Uterus (tissue), 2 donors: ENCODE results near the gene ZMYND15.

Source experiments
- CTCF ChIP-seq, 4 experiments: fragments of 200-600 bp in 2 of 4; fragments of 450-650 bp in 2 of 4; sonication (generic) in 2 of 4; IDR thresholded peaks; one replicate each; pipeline ENCODE4 v1.5.1; 2016 to 2019; ENCODE audit warnings: antibody characterized with exemption in 4 of 4, mild to moderate bottlenecking in 2 of 4, moderate library complexity in 1 of 4
- POLR2A ChIP-seq, 2 donors: fragments of 450-650 bp; IDR thresholded peaks; one replicate each; pipeline ENCODE4 v1.6.1; 2016; ENCODE audit warnings: antibody characterized with exemption in 2 of 2, mild to moderate bottlenecking in 1 of 2, moderate library complexity in 1 of 2

GRCh38 chr17:4742133-4742532, 2.5 kb downstream of the ZMYND15 start:
- TF ChIP-seq CTCF (IDR thresholded peaks at IDR 0.05) (no peak), POLR2A (IDR thresholded peaks at IDR 0.05) (no peak)
